Stimulated activated naive CD4-positive, alpha-beta T cell (primary cell): ENCODE data around the gene JPH3.

ENCODE experiments used
- DNase-seq, 6 experiments: peaks; one replicate each; lab custom pipeline; 2025; lab: John Stamatoyannopoulos, UW

Gene JPH3

DNA sequence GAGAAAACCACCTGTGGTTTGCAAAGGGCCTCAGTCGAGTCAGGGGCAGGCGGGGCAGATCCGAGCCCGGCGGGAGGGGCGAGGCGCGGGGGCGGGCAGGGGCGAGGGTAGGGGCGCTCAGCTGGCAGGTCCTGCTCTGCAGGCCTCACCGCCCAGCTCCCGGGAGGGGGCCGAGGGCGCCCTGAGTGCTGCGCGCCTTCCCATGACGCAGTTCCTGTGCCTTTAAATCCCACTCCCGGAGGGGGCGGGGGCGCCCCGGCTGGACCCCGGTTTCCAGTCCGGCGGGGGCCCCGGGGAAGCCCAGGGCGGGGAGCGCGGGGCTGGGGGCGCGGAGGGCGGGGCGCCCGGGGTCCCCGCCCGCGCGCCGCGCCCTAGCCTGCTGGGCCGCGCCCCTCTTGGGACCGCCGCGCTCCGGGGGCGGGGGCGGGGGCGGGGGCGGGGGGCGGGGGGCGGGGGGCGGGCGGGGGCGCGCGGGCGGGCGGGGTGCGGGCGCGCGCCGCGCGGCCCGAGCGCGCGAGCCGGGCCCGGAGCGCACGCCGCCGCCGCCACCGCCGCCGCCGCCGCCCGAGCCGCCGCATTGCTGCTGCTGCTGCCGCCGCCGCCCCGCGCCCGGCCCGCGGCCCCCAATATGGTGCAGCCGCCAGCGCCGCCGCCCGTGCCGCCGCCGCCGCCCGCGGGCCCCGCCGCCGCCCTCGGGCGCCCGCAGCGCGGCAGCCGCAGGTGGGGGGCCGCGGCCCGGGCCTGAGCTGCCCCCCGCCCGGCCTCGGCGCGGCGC, at the start of gene JPH3:
Gene JPH3, plus strand, starts transcription at position 508 of the 775 bp plus-strand sequence. CDS start 639 bp downstream, outside the sequence.
- DNase-seq: no peak

DNA sequence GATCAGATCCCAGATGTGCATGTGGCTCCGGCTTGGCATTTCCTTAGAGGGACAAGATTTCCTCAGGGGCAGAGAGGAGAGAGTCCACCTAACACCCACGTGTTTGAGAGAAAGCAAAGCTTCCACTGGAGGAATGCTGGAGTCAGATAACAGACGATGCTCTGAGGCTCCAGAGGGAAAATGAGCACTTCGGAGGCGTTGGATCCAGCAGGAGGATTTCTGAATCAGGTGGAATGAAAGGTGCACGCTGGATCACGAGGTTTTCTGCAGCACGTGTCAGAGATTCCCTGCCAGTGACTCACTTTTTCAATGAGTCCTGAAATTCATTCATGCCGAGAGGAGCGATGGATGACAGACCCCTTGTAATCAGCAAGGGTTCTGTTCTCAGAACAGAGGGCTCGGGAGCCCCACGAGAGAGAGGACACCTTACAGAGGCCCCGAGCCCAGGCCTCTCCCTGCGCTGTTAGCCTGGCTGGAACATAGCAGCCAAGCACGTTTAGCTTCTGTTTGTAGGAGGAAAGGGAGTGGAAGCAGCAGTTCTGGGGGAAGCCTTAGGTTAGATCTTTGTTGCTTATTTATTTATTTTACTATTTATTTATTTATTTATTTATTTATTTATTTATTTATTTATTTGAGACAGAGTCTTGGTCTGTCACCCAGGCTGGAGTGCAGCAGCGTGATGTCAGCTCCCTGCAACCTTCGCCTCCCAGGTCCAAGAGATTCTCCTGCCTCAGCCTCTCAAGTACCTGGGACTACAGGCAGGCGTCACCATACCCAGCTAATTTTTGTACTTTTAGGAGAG, 49.3 kb upstream of the JPH3 start:
- DNase-seq: no peak

DNA sequence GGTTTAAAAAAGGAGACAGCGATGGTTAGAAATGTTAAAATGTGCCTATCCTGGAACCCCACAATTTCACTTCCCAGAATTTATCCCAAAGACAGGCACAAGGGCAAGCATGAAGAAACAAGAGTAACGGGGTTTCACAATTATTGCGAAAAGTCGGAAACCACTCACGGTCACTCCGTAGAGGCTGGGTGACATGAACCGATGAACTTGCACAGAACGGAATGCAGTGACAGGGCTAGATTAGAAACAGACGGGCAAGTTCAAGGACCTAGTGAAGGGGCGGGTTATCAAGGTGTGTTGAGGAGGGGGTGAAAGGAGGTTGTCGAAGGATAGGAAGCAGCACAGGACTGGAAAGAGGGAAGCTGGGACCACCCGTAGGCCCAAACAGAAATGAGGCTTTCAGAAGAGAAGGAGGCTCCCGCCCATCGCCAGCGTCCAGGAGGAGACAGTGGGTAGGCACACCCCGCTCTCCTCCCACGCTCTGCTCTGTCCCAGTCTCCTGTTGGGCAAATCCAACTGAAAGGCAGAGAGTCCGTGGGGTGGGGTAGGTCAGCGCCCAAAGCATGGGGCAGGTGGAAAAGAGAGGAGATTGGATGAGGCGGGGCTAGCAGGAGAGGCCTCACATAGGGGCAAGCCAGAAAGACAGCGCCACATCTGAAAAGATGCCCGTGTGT, 47.4 kb upstream of the JPH3 start:
- DNase-seq: no peak

DNA sequence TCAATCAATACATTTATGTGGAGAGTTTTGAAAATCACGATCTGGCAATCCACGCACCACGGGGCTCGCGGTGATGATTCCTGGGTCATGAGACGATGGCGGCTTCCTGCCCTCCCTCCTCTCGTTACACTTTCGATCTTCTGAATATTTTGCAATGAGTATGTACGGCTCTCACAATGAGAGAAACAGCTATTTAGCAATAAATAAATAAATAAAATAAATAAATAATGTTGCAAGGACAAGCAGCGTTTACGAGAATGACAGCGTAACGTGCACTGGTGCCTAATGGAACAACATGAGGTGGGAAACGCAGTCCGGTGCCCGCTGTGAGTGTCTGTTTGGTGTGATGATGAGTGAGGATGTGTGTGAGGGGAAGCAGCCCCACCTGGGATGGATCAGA, 46.7 kb upstream of the JPH3 start:
- DNase-seq: no peak

DNA sequence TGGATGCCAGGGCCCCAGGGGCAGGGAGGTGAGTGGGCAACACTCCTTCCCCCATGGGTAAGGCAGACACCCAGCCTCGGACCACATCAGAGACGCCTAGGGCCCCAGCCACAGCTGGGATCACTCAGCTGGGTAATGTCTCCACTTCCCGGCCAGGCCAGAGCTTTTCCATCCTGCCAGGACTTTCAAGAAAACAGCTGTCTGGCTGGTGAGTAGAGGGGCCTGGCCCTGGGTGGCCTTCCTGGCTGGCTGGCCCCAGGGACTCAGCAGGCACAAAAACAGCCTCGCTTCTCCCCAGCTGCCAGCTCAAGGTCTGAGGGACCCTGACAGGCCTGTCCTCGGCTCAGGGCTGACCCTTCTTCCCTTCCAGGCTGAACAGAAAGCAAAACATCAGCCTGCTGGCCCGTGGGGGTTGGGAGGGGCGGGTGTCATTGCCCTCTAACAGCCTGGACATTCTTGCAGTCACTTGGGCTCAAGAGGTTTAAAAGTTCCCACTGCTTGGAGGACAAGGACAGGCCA, 45.3 kb upstream of the JPH3 start:
- DNase-seq: no peak

DNA sequence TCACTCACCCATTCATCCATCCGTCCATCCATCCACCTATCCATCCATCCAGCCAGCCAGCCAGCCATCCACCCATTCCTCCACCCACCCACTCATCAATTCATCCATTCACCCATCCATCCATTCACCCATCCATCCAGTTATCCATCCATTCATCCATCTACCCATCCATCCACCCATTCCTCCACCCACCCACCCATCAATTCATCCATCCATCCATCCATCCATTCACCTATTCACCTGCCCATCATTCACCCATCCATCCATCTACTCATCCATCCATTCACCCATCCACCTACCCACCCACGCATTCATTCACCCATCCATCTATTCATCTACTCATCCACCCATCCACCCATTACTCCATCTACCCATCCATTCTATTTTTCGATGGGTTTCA, 43.6 kb upstream of the JPH3 start:
- no peak for DNase-seq

DNA sequence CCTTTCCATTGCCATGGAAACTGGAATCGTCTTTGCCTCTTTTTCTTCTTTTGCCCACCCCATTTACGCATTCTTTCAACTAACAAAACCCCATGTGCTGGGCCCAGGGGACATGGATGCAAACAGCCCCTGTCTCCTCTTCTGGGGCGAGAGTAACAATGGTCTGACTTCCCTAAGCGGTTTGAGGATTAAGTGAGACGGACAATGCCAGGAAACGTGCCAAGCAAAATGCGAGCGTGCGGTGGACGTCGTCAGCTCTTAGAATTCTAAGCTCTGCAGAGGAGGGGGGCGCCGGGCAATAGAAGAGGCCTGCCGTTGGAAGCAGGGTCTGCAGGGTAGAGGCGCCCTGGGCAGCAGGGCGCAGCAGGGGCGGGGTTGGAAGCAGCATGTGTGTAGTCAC, 42.4 kb upstream of the JPH3 start:
- no peak for DNase-seq

DNA sequence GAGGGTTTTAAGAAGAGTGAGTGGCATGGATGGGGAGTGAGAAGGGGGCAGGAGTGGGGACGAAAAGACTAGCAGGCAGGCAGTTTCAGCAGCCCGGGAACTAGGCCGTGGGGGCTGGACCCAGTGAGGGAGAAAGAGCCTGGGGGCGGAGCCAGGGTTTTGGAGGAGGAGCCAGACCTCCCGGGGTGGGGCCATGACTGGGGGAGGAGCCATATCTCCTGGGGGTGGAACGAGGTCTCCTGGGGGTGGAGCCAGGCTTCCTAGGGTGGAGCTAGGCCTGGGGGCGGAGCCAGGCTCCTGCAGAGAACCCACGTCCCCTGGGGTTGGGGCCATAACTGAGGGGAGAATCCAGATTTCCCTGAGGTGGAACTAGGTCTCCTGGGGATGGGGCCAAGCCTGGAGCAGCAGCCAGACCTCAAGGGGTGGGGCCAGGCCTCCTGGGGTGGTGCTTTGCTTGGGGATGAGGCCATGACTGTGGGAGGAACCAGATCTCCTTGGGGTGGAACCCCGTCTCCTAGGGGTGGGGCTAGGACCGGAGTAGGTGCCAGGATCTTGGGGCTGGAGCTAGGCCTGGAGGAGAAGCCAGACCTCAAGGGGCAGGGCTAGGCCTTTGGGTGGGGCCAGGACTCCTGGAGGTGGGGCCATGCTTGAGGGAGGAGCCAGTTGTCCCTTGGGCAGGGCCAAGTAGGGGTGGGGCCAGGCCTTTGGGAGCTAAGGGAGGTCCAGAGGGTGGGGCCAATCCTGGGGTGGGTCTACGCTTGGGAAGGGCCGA, 41.7 kb upstream of the JPH3 start:
- no peak for DNase-seq

DNA sequence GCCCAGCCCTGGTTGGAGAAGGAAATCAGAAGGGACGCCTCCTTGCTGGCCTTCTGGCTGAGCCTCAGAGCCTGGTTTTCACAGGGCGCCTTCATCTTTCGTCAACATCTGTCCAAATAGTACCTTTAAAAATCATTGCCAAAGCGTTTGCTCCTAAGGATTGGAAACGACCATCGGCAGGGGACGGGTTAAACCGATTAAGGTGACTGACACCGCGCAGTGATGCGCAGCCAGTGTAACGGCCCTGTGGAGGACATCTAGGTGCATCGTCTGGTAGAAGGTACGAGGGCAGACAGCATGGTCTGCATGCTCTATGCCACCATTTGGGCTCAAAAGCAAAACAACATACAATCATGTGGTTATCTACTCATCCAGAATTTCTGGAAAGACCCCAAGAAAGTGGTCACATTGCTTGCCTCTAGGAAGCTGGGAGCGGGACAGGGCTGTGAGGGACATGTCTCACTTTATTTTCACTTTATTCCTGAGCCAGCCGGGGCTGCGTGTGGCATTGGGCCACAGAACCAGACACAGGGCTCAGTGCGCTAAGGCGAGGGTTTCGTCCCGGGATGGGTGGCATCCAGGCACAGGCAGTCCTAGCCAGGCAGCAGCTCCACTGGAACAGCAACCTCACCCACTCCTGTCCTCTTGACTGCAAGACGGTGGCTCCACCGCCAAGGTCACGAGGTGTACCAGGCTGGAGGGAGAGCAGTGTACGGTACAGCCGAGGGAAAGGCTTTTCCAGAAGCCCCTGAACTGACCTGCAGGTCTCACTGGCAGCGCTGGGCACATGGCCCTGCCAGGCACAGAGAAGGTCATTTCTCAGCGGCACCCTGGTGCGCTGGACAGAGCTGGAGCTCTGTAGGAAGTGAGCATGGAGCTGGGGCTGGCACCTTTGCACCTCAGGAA, 40.9 kb upstream of the JPH3 start:
- DNase-seq: no peak

DNA sequence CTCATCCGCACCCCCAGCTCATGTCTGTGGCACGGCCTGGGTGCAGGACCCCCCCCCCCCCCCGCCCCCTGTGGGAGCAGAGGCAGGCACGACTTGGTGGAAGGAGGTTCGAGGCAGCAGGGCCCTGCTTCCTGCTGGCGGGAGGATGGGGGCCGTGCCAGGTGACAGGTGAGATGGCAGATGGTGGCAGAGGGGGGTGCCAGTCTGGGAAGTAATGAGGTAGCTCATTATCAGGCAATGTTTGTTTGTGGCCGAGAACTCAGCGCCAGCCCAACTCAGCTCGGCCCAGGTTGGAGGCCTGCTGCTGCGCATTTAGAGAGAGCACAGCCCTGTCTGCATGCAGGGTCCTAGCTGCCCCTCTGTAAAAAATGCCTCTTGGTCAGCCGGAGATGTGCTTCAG, 40.1 kb upstream of the JPH3 start:
- no peak for DNase-seq

DNA sequence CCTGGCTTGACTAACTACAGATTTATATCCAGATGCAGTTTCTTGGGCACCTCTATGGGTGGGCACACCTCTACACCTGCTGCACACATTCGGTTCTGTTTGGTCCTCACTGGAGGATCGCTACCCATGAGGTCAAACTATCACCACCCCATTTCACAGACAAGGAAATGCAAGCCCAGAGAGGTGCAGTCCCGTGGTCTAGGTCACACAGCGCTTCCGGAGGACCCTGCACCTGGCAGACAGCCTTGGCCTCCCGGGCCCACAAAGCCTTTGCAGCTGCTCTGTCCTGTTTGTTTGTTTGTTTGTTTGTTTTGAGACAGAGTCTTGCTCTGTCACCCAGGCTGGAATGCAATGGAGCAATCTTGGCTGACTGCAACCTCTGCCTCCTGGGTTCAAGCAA, 39.3 kb upstream of the JPH3 start:
- no peak for DNase-seq

DNA sequence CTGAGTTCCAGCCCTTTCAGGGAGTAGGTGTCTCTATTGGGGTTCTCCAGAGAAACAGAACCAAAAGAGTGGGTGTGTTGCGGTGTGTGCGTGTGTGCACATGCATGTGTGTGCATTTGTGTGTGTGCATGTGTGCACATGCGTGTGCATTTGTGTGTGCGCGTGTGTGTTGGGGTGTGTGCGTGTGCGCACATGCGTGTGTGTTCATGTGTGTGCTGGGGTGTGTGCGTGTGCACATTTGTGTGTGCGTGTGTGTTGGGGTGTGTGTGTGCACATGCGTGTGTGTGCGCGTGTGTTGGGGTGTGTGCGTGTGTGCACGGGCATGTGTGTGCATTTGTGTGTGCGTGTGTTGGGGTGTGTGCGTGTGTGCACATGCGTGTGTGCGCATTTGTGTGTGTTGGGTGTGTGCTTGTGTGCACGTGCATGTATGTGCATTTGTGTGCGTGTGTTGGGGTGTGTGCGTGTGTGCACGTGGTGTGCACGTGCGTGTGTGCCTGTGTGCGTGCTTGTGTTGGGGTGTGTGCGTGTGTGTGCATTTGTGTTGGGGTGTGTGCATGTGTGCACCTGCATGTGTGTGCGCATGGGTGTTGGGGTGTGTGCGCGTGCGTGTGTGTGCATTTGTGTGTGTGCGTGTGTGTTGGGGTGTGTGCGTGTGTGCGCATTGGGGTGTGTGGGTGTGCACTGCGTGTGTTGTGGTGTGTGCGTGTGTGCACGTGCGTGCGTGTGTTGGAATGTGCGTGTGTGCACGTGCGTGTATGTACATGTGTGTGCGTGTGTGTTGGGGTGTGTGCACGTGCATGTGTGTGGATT, 38.4 kb upstream of the JPH3 start:
- no peak for DNase-seq

DNA sequence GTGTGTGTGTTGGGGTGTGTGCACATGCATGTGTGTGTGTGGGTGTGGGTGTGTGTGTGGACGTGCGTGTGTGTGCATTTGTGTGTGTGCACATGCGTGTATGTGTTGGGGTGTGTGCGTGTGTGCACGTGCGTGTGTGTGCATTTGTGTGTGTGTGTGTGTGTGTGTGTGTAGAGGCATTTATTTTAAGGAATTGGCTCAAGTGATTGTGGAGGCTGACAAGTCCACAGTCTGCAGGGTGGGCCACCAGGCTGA, 37.9 kb upstream of the JPH3 start:
- DNase-seq: no peak

DNA sequence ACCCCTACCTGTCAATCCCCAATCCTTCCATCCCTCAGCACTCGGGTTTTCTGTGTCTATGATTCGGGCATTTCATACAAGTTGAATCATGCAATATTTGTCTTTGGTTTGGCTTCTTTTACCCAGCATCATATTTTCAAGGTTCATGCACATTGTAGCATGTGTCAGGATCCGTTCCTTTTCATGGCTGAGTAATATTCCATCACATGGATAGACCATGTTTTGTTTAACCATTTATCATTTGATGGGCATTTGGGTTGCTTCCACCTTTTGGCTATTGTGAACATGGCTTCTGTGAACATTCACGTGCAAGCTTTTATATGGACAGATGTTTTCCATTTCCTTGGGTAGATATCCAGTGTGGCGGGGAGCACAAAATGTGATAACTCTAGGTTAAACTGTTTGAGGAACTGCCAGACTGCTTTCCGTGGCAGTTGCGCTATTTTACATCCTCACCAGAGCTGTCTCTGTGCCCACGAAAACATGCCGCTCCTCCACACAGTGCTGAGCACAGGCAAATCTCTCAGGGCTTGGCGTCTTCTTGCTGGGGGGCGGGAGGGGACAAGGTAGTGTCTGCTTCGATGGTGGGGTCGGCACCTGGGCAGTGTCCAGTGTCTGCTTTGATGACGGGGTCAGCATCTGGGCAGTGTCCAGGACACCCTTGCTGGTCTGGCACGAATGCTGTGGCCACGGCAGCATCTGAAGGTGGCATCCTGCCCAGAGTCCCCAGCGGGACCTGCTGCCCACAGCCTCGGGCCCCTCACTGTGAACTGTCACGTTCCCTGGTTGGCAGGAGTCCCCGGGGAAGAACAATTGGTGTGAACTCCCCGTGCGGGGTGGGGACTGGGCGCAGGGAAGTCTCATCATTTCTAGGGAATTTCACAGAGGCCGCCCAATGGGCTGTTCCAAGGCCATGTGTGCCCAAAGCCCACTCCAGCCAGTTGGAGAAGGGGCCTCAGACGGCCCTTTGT, 32.4 kb upstream of the JPH3 start:
- no peak for DNase-seq

DNA sequence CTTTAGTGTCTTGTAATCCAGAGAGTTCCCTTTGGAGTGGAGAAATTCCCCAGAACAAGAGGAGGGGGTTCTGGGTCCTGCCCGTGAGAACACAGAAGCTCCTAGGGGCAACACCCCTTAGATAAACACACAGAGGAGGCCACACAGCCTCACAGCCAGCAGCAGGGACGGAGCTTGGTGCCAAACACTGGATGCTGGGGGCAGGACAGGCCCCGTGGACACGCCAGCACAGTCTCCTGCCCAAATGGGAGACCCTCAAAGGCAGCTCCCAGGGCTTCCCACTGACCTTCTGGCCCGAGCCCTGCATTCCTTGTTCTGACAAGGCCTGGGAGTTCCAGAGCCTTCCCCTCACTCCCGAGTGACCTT, 31.8 kb upstream of the JPH3 start:
- no peak for DNase-seq

DNA sequence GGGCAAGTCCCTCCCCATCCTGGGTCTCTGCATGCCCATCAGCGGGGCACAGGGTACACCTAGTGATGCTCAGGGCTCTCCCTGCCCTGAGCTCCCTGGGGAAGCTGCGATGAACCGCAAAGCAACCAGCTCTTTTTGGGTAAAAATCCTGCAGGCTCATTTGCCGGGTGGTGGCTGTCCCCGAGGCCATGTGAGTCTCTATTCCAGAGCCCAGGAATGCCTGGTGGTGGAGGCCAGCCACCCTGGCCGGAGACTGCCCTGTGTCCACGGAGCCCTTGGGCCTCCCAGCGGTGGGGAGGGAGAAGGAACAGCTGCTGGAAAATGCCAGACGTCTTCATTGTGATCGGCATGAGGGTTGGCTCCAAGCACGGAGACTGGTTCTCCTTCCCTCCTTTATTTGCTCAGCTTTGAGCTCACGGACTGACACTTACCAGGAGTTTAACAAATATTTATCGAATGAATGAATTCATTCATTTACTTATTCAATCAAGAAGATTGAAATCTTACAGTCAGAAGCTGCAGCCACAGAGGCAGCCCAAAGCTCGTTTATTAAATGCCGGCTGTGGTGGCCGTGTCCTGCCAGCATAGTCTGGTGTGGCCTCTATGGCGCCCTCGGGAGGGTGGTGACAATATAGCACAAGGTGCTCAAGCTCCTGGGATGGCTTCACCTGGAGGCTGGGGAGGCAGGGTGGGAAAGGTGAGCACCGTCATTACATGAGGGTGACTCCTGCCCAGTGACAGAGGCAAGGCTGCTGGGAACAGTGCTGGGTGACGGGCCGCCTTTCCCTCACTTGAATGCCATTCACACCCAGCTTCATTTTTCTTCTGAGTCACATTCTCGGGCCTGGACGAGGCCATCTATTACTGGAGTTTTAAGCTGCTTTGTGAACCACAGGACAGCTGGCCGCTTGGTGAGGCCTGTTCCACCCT, 31.1 kb upstream of the JPH3 start:
- DNase-seq: no peak

DNA sequence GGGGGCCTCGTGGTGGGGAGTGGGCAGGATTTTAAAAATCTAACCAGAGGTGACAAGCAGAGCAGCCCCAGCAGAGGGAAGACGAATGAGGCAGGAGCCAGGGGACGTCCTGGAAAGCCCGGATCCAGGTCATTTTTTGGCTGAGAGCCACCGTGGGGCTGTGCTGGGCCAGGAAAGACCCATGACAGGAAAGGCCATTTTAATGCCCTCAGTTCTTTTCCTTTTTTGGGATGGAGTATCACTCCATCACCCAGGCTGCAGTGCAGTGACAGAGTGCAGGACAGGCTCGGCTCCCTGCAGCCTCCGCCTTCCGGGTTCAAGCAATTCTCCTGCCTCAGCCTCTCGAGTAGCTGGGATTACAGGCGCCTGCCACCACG, 30.5 kb upstream of the JPH3 start:
- DNase-seq: no peak

DNA sequence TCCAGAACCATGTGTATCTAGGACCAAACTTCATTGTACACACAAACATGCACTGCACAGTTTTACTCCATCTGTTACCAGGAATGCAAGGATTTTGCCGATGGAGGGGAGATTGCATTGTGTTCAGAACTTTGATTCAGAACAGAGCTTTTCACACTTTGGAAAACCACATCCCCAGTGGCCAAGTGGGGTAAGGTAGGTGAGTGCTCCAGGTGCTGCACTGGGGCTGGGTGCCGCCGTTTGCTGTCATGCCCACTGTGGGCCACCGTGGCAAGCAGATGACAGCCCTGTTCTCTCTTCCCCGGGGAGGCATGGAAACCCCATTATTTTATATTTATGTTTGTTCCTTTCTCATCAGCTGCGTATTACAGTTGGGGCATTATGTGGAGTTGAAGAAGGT, 29.3 kb upstream of the JPH3 start:
- no peak for DNase-seq
